ENCODE measurements around the gene NPVF.

DNA sequence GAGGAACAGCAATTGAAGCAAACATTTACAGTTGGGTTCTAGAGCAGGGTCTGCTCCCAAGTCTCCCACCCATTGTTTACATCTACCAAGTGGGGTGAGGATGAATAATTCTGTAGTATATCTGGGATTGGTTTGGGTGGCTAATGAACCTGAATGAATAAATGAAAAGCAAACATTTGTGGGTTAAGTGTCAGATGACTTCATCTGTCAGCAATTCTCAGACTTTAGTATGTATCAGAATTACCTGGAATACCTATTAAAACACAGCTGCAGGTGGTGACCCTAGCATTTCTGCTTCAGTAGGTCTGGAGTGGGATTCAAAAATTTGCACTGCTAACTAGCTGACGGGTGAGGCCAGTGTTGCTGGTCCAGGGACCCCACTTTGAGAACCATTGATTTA lies 18.0 kb upstream of the NPVF start:
- TF ChIP-seq, protein P1, sequence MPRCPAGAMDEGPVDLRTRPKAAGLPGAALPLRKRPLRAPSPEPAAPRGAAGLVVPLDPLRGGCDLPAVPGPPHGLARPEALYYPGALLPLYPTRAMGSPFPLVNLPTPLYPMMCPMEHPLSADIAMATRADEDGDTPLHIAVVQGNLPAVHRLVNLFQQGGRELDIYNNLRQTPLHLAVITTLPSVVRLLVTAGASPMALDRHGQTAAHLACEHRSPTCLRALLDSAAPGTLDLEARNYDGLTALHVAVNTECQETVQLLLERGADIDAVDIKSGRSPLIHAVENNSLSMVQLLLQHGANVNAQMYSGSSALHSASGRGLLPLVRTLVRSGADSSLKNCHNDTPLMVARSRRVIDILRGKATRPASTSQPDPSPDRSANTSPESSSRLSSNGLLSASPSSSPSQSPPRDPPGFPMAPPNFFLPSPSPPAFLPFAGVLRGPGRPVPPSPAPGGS (IDR thresholded peaks at IDR 0.05) = no peak
- TF ChIP-seq, protein P2, sequence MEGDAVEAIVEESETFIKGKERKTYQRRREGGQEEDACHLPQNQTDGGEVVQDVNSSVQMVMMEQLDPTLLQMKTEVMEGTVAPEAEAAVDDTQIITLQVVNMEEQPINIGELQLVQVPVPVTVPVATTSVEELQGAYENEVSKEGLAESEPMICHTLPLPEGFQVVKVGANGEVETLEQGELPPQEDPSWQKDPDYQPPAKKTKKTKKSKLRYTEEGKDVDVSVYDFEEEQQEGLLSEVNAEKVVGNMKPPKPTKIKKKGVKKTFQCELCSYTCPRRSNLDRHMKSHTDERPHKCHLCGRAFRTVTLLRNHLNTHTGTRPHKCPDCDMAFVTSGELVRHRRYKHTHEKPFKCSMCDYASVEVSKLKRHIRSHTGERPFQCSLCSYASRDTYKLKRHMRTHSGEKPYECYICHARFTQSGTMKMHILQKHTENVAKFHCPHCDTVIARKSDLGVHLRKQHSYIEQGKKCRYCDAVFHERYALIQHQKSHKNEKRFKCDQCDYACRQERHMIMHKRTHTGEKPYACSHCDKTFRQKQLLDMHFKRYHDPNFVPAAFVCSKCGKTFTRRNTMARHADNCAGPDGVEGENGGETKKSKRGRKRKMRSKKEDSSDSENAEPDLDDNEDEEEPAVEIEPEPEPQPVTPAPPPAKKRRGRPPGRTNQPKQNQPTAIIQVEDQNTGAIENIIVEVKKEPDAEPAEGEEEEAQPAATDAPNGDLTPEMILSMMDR (IDR thresholded peaks at IDR 0.05) = no peak
- TF ChIP-seq ZFP36 (IDR thresholded peaks at IDR 0.05; ENCODE audit: borderline replicate concordance, partially characterized antibody) (no peak), NR3C1 (IDR thresholded peaks at IDR 0.05) (no peak), RNF2 (IDR thresholded peaks at IDR 0.05; ENCODE audit: borderline replicate concordance, low read depth) (no peak), KDM5A (IDR thresholded peaks at IDR 0.05) (no peak), MAFK (IDR thresholded peaks at IDR 0.05; ENCODE audit: partially characterized antibody) (no peak)
